KMS-11 (cell line): ENCODE results near the gene FGF14.

Experiments used
- H2AFZ ChIP-seq: fragments of 200-600 bp; sonication (generic); 2 replicates; pipeline ENCODE4 v1.6.1; 2016; ENCODE audit warnings: antibody characterized with exemption, mixed run types, low read depth
- H3K27ac ChIP-seq: fragments of 200-600 bp; sonication (generic); 2 replicates; pipeline ENCODE4 v1.6.1; 2016; ENCODE audit warnings: mild to moderate bottlenecking, mixed run types
- H3K27me3 ChIP-seq: fragments of 200-600 bp; sonication (generic); 2 replicates; pipeline ENCODE4 v1.6.1; 2017; ENCODE audit warnings: mild to moderate bottlenecking, low read depth, mixed run types, moderate library complexity; ENCODE audit not compliant: insufficient read depth
- H3K36me3 ChIP-seq: fragments of 200-600 bp; sonication (generic); 2 replicates; pipeline ENCODE4 v1.6.1; 2017; ENCODE audit warnings: mild to moderate bottlenecking, mixed run types; ENCODE audit not compliant: insufficient read depth
- H3K4me1 ChIP-seq: fragments of 200-600 bp; sonication (generic); 2 replicates; pipeline ENCODE4 v1.6.1; 2016; ENCODE audit warnings: mild to moderate bottlenecking, low read depth, mixed run types; ENCODE audit not compliant: poor library complexity, severe bottlenecking
- H3K4me2 ChIP-seq: fragments of 200-600 bp; sonication (generic); 2 replicates; pipeline ENCODE4 v1.7.0; 2016; ENCODE audit warnings: mild to moderate bottlenecking, mixed run types
- H3K4me3 ChIP-seq: fragments of 200-600 bp; sonication (generic); IDR thresholded peaks from 2 replicates; pipeline ENCODE4 v1.6.1; 2017; ENCODE audit warnings: low read depth, low read length, mixed read lengths; ENCODE audit not compliant: insufficient read depth
- H3K79me2 ChIP-seq: fragments of 200-600 bp; sonication (generic); 2 replicates; pipeline ENCODE4 v1.6.1; 2016; ENCODE audit warnings: low read depth, mixed run types; ENCODE audit not compliant: insufficient read depth
- H3K9ac ChIP-seq: fragments of 200-600 bp; sonication (generic); 2 replicates; pipeline ENCODE4 v1.6.1; 2016; ENCODE audit warnings: mild to moderate bottlenecking, mixed run types
- H4K20me1 ChIP-seq: fragments of 200-600 bp; sonication (generic); 2 replicates; pipeline ENCODE4 v1.6.1; 2016; ENCODE audit warnings: mild to moderate bottlenecking, mixed run types; ENCODE audit not compliant: insufficient read depth
- CTCF ChIP-seq: fragments of 200-600 bp; sonication (generic); conservative IDR thresholded peaks from 2 replicates; pipeline ENCODE4 v1.6.1; 2017; ENCODE audit warnings: low read depth, mild to moderate bottlenecking, antibody characterized with exemption, low read length, moderate library complexity, mixed read lengths

FGF14 gene

DNA sequence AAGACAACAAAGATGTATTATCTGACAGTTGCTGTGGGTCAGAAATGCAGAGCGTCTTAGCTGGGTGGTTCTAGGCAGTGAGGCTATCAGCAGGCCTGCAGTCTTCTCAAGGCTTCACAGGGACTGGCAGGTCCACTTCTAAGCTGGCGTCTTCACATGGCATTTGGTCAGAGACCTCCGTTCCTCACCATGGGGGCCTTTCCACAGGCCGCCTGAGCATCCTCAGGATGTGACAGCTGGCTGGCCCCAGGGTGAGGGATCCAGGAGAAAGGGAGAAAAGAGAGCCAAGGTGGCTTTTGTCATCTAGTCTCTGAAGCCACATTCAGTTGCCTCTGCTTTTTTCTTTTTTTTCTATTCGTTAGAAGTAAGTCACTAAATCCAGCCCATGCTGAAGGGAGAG, 50.3 kb downstream of the FGF14 start:
- Histone ChIP-seq H3K4me2 (no peak overlapping the region), H3K79me2 (no peaks in the 10 kb centered on the region), H2AFZ (no peak overlapping the region), H3K36me3 (no peaks in the 10 kb centered on the region), H3K27ac (no peak overlapping the region), H4K20me1 (no peaks in the 10 kb centered on the region), H3K9ac (no peak overlapping the region), H3K4me1 (no peaks in the 10 kb centered on the region), H3K27me3 (no peaks in the 10 kb centered on the region), H3K4me3 (no peak overlapping the region)
- no peak for TF ChIP-seq CTCF

DNA sequence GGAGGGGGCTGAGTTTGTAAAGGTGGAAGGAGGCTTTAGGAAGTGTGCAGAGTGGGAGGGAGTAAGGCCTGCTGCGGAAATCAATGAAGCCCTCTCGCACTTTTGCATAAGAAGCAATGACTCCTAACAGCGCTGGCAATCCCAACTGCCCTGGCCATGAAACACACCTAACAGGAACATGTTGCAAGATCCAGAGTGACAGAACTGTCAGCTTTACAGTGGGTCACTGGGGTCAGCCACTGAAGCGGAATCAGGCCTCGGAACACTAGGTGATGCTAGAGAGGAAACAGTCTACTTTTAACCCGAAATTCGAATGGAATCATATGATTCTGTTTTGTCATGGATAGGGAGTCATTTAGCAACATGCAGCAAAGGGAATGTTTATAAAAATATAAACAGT, 54.4 kb downstream of the FGF14 start:
- TF ChIP-seq CTCF, result no peak
- Histone ChIP-seq H3K4me3 (no peak overlapping the region), H3K27ac (no peak overlapping the region), H3K36me3 (no peaks in the 10 kb centered on the region), H2AFZ (no peak overlapping the region), H3K27me3 (no peaks in the 10 kb centered on the region), H3K79me2 (no peaks in the 10 kb centered on the region), H4K20me1 (no peaks in the 10 kb centered on the region), H3K4me2 (no peak overlapping the region), H3K4me1 (no peaks in the 10 kb centered on the region), H3K9ac (no peak overlapping the region)

GRCh38 chr13:102346769-102347168, 55.1 kb downstream of the FGF14 start:
- Histone ChIP-seq H3K36me3 (no peaks in the 10 kb centered on the region), H3K4me2 (no peak overlapping the region), H3K27ac (no peak overlapping the region), H4K20me1 (no peaks in the 10 kb centered on the region), H3K79me2 (no peaks in the 10 kb centered on the region), H3K9ac (no peak overlapping the region), H2AFZ (no peak overlapping the region), H3K4me3 (no peak overlapping the region), H3K4me1 (no peaks in the 10 kb centered on the region), H3K27me3 (no peaks in the 10 kb centered on the region)
- TF ChIP-seq CTCF, result no peak

DNA sequence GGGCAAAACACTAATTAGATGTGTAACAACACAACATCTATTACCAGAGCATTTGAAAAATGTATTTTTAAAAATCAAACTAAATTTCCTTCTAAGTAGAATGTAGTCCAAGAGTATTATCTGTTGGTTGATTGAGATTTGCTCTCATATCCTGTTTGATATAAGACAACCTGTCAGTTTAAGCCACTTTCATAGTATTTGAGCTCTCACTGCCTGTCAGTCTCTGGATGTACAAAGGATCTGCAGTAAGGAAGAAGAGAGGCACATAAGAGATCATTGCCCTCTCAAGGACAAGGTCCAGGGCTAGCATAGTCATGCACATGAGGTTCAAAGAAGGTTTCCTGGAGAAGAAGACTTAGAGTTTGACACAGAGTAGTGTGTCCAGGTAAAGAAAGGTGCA, 57.4 kb downstream of the FGF14 start:
- no peak overlapping the region for H3K4me2 ChIP-seq
- no peak overlapping the region for H3K9ac ChIP-seq
- no peak overlapping the region for H2AFZ ChIP-seq
- H3K27me3 ChIP-seq, result no peaks in the 10 kb centered on the region
- H4K20me1 ChIP-seq, result no peaks in the 10 kb centered on the region
- TF ChIP-seq CTCF, result no peak
- no peak overlapping the region for H3K4me3 ChIP-seq
- no peaks in the 10 kb centered on the region for H3K4me1 ChIP-seq
- no peaks in the 10 kb centered on the region for H3K79me2 ChIP-seq
- no peaks in the 10 kb centered on the region for H3K36me3 ChIP-seq
- no peak overlapping the region for H3K27ac ChIP-seq
